Activated CD4-positive, alpha-beta memory T cell treated with anti-CD3 and anti-CD28 coated beads for 36 hours (primary cell): ENCODE measurements around the gene QPCTL. TPM values are rescaled to one million over a fixed set of nuclear protein-coding genes. Genes with fewer than 3 reads are reported as not detected.
"Not testable (repeated sequence)": the region's sequence is repeated elsewhere in the genome, so short reads cannot be mapped to it uniquely, and the experiment has no call there.

Experiments
- CTCF ChIA-PET: fragments of 350-600 bp; sonication (Branson Sonifier 250); formaldehyde crosslinking; loops from one replicate; lab custom pipeline; 2021; ENCODE audit warnings: antibody characterized with exemption, inconsistent platforms; lab: Charles Lee
- POLR2A ChIA-PET: fragments of 350-600 bp; sonication (Branson Sonifier 250); formaldehyde crosslinking; loops from one replicate; lab custom pipeline; 2021; ENCODE audit warnings: antibody characterized with exemption; lab: Charles Lee
- DNase-seq: peaks from one replicate; pipeline ENCODE4 v3.0.0-alpha.2; 2020
- H3K27ac Mint-ChIP-seq: one replicate; pipeline ENCODE4 v1.8.0; 2021; ENCODE audit warnings: mixed read lengths
- H3K27me3 Mint-ChIP-seq: one replicate; pipeline ENCODE4 v1.8.0; 2021; ENCODE audit warnings: mixed read lengths
- H3K36me3 Mint-ChIP-seq: one replicate; pipeline ENCODE4 v1.8.0; 2021; ENCODE audit warnings: mixed read lengths
- H3K4me1 Mint-ChIP-seq: one replicate; pipeline ENCODE4 v1.8.0; 2021; ENCODE audit warnings: low read depth, mixed read lengths
- H3K4me3 Mint-ChIP-seq: one replicate; pipeline ENCODE4 v1.8.0; 2021; ENCODE audit warnings: mild to moderate bottlenecking, mixed read lengths
- H3K9me3 Mint-ChIP-seq: one replicate; pipeline ENCODE4 v1.8.0; 2021; ENCODE audit warnings: mixed read lengths
- intact Hi-C: fragments of 100-400 bp; cut with micrococcal nuclease; formaldehyde crosslinking; loops from one replicate; pipeline ENCODE4 v1.15.1; 2023
- total RNA-seq, 2 experiments: library from RNA; stranded (reverse); gene quantifications; one replicate each; pipeline ENCODE4 v1.2.3, GENCODE V29; 2021

Gene QPCTL
- total RNA-seq, 2 experiments from 2014 or later, result 13.8 to 16.8 TPM

DNA sequence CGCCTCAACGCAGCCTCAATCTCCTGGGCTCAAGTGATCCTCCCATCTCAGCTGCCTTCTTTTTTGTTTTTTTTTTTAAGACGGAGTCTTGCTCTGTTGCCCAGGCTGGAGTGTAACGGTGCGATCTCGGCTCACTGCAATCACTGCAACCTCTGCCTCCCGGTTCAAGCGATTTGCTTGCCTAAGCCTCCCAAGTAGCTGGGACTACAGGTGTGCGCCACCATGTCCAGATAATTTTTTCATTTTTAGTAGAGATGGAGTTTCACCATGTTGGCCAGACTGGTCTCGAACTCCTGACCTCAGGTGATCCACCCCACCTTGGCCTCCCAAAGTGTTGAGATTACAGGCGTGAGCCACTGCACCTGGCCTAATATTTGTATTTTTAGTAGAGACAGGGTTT lies 27.6 kb downstream of the QPCTL start:
- H3K9me3 Mint-ChIP-seq, H3K27me3 Mint-ChIP-seq, DNase-seq, intact Hi-C loops, H3K4me3 Mint-ChIP-seq, H3K27ac Mint-ChIP-seq: not testable (repeated sequence)
- ChIA-PET CTCF (interaction anchor here (0.6 to 6.8 kb wide), 2 partner anchors 27 to 49 kb away, joined by 5 to 68 read pairs; partner anchors contain the start of genes QPCTL, SIX5 and SNRPD2), POLR2A (interaction anchor here (1.8 kb wide), 1 partner anchor 10 kb away, joined by 4 read pairs; no protein-coding TSS in a partner anchor)
- Mint-ChIP-seq H3K36me3 (peaks cover 17% of the 10 kb centered on the region), H3K4me1 (peaks cover 39% of the 10 kb centered on the region)

GRCh38 chr19:45728683-45729082 lies 36.2 kb downstream of the QPCTL start:
- CTCF ChIA-PET, result not testable (repeated sequence)

DNA sequence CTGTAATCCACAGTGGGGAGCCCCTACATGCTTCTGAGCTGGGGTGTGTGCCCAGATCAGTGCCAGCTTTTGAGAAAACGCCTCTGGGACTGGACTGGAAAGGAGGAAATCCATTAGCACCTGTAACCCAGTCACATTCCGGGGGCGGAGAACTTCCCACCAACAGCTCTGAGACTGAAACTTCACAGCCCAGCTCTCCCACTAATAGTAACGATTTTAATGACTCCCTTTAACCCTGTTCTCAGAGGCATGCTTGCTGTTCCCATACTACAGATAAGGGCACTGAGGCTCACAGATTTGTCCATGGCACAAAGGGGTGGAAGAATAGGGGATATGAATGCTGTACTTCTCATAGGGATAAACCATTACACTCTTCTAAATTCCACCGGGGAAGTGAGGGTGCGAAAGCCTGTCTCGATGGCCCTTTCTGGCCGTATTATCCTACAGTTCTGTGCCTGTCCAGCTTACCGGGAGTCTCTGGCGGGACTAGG lies 37.4 kb downstream of the QPCTL start:
- ChIA-PET POLR2A (interaction anchor here (0.5 to 2.3 kb wide), 7 partner anchors 10 to 126 kb away, joined by 3 to 19 read pairs (median 4); partner anchors contain the start of genes QPCTL, SIX5 and SNRPD2), CTCF (interaction anchor here (1.0 to 2.6 kb wide), 7 partner anchors 13 to 171 kb away, joined by 5 to 19 read pairs (median 9); partner anchors contain the start of genes QPCTL, SIX5 and SNRPD2)
- intact Hi-C loops, result loop anchor here (1.0 to 2.0 kb wide), 3 partner anchors 13 to 39 kb away; partner anchors contain the start of genes QPCTL and SIX5
- peak; percentile 54 for DNase-seq
- peak overlapping the region; percentile 81 for H3K27ac Mint-ChIP-seq
- peak overlapping the region; percentile 98 for H3K4me3 Mint-ChIP-seq
- no peaks in the 10 kb centered on the region for H3K9me3 Mint-ChIP-seq
- peaks cover 4% of the 10 kb centered on the region for H3K36me3 Mint-ChIP-seq
- H3K4me1 Mint-ChIP-seq, result peaks cover 30% of the 10 kb centered on the region
- H3K27me3 Mint-ChIP-seq, result no peaks in the 10 kb centered on the region

More at GRCh38 chr19:45728683-45729082, 36.2 kb downstream of the QPCTL start:
- H3K27ac Mint-ChIP-seq, H3K36me3 Mint-ChIP-seq, DNase-seq, intact Hi-C loops, H3K4me3 Mint-ChIP-seq, POLR2A ChIA-PET, H3K9me3 Mint-ChIP-seq, H3K27me3 Mint-ChIP-seq: not testable (repeated sequence)
- H3K4me1 Mint-ChIP-seq, result peaks cover 35% of the 10 kb centered on the region

- H3K36me3 Mint-ChIP-seq, result peaks cover 4% of the 10 kb centered on the region
- POLR2A ChIA-PET, result interaction anchor here (0.5 to 2.3 kb wide), 7 partner anchors 11 to 352 kb away, joined by 3 to 19 read pairs (median 4); partner anchors contain the start of genes QPCTL and SNRPD2
- no peaks in the 10 kb centered on the region for H3K27me3 Mint-ChIP-seq
These were observed 38.2 kb downstream of the QPCTL start, which contains the start of gene FBXO46 for GRCh38 chr19:45730368-45731288. Gene FBXO46, minus strand, starts transcription at chr19:45730896. Its CDS starts 17,401 bp downstream, at chr19:45713495.

DNA sequence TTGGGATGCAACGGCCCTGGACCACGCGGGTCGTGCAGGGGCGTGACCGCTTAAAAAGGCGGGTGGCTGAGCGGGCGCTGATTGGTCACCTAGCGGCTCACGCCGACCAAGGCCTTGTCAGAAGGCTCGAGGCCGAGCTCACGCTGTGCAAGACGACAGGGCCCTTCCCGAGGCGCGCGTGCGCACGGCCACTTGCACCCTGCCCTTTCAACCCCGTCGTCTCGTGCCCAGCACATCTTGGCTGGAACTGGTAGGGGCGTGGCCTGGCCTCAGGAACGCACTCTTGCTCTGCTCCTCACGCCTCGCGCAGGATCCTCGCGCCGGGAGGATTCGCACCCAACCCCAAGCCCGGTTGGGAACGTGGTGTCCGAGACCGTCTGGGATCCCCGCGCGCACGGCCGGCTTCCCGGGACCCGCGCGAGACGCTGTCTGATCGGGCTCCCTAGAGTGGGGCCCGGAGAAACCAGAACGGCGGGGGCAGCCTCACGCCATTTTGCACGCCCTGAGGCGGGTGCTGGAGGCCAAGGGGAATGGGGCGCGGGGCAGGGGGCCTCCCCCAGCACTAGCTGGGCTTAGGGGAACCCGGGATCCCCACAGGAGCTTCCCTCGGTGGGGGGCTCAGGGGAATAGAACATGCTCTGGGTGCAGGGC lies 40.8 kb downstream of the QPCTL start, which contains the start of gene MEIOSIN:
Gene MEIOSIN, plus strand, starts transcription at position 280 of the 651 bp plus-strand sequence. CDS start 1,938 bp downstream, outside the sequence.
- no peak for DNase-seq
- ChIA-PET CTCF (no interaction called here), POLR2A (interaction anchor here (1.0 kb wide), 1 partner anchor 48 kb away, joined by 4 read pairs; no protein-coding TSS in a partner anchor)
- Mint-ChIP-seq H3K36me3 (peaks cover 3% of the 10 kb centered on the region), H3K4me1 (peaks cover 16% of the 10 kb centered on the region), H3K27ac (no peak within 1 kb of the TSS), H3K4me3 (no peak within 1 kb of the TSS), H3K9me3 (no peaks in the 10 kb centered on the region), H3K27me3 (no peaks in the 10 kb centered on the region)
- intact Hi-C loops, result no loop called here

More at GRCh38 chr19:45730368-45731288, 38.2 kb downstream of the QPCTL start, which contains the start of gene FBXO46:
- CTCF ChIA-PET, result interaction anchor here (0.9 to 2.6 kb wide), 11 partner anchors 10 to 172 kb away, joined by 3 to 19 read pairs (median 7); partner anchors contain the start of genes QPCTL, SIX5, SNRPD2 and SYMPK
- Mint-ChIP-seq H3K9me3 (no peaks in the 10 kb centered on the region), H3K4me3 (peak within 1 kb of the TSS; percentile 98), H3K27ac (peak within 1 kb of the TSS; percentile 81), H3K4me1 (peaks cover 30% of the 10 kb centered on the region)
- intact Hi-C loops, result loop anchor here (1.0 to 2.0 kb wide), 3 partner anchors 13 to 38 kb away; partner anchors contain the start of genes QPCTL and SIX5
- DNase-seq, result peak; percentile 98

DNA sequence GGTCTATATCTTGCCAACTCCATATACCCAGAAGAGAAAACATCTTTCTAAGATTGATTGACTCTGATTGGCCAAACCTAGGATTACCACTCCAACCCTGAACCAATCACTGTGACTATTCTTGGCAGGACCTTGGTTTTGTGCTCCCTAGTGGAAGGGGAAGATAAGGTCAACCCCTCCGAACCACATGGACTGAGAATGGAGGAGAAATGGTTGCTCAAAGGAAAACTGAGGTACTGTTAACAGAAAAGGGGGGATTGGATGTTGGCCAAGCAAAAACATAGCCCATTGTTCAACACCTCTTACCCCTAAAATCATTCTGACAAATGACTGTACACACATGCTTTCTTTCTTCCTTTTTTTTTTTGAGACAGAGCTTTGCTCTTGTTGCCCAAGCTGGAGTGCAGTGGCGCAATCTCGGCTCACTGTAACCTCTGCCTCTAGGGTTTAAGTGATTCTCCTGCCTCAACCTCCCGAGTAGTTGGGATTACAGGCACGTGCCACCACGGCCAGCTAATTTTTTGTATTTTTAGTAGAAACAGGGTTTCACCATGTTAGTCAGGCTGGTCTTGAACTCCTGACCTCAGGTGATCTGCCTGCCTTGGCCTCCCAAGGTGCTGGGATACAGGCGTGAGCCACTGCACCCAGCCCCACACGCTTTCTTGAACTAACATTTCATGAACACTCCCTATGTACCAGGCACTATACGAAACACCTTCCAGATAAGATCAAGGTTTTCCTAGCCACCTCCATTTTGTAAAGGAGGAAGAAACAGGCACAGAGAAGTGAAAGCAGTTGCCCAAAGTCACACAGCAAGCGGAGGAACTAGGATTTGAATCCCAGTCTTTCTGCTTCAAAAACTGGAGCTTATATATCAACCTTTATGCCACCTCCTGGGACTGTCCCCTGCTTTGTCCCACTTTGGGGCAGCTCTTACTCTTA lies 47.3 kb downstream of the QPCTL start:
- CTCF ChIA-PET, result no interaction called here
- Mint-ChIP-seq H3K36me3 (no peaks in the 10 kb centered on the region), H3K27me3 (peaks cover 2% of the 10 kb centered on the region), H3K27ac (no peak overlapping the region), H3K4me3 (no peak overlapping the region), H3K9me3 (no peaks in the 10 kb centered on the region), H3K4me1 (no peaks in the 10 kb centered on the region)
- intact Hi-C loops, result no loop called here
- no peak for DNase-seq
- POLR2A ChIA-PET, result no interaction called here

DNA sequence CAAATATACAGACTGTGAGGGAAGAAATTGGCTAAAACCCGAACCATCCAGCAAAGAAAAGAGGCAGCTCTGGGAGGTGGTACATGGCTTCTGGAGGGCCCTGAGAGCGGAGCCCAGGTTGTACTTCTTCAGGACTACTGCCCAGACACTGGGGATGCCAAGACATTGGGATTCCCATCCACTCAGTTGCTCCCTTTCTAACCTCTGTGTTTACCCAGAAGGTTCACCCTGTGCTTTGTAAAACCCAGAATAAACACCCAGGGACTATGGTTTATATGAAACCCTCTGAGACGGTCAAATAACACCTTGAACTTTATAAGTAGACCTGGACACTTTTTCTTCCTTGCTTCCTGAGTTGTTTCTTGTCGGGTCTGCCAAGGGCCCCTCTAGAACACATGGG lies 50.5 kb downstream of the QPCTL start:
- Mint-ChIP-seq H3K36me3 (no peaks in the 10 kb centered on the region), H3K9me3 (no peaks in the 10 kb centered on the region), H3K4me3 (no peak overlapping the region), H3K27me3 (peaks cover 12% of the 10 kb centered on the region), H3K4me1 (no peaks in the 10 kb centered on the region), H3K27ac (no peak overlapping the region)
- DNase-seq, result no peak
- intact Hi-C loops, result no loop called here
- POLR2A ChIA-PET, result no interaction called here
- CTCF ChIA-PET, result interaction anchor here (0.6 kb wide), 1 partner anchor 127 kb away, joined by 3 read pairs; no protein-coding TSS in a partner anchor

DNA sequence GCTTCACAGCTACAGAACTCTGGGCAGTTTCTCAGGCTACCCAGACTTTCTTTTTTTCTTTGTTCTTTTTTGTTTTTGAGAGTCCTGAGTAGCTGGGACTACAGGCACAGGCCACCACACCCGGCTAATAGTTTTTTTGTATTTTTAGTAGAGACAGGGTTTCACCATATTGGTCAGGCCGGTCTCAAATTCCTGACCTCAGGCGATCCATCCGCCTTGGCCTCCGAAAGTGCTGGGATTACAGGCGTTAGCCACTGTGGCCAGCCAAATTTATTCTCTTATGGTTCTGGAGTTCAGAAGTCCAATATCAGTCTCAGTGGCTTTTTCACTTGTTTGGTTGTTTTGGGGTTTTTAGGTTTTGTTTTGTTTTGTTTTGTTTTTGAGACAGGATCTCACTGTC lies 53.1 kb downstream of the QPCTL start:
- no peak overlapping the region for H3K4me3 Mint-ChIP-seq
- CTCF ChIA-PET, result interaction anchor here (1.2 kb wide), 1 partner anchor 54 kb away, joined by 4 read pairs; no protein-coding TSS in a partner anchor

DNA sequence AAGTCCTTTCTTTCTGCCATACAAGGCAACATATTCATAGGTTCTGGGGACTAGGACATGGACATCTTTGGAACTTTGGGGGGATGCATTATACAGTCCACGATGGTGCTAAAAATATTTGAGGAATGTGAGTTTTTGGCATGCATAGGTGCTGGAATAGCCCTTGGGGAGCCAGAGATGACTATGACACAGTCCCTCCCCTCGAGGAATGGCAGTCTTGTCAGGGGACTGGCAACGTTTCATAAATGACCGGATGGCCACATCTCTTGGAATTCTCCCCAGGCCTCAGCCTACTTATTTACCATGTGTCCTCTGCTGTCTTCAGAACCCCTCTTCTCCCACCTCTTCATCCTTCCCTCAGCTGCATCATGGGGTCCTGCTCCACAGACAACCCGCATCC lies 54.4 kb downstream of the QPCTL start:
- Mint-ChIP-seq H3K36me3 (no peaks in the 10 kb centered on the region), H3K27ac (no peak overlapping the region), H3K4me3 (no peak overlapping the region), H3K9me3 (no peaks in the 10 kb centered on the region), H3K4me1 (no peaks in the 10 kb centered on the region), H3K27me3 (peaks cover 12% of the 10 kb centered on the region)
- DNase-seq, result no peak
- CTCF ChIA-PET, result no interaction called here
- intact Hi-C loops, result no loop called here
- POLR2A ChIA-PET, result no interaction called here

More for the DNA sequence above, 53.1 kb downstream of the QPCTL start:
- no peaks in the 10 kb centered on the region for H3K9me3 Mint-ChIP-seq
- H3K4me1 Mint-ChIP-seq, result no peaks in the 10 kb centered on the region
- DNase-seq, result no peak
- H3K27me3 Mint-ChIP-seq, result peaks cover 12% of the 10 kb centered on the region
- POLR2A ChIA-PET, result interaction anchor here (0.6 kb wide), 1 partner anchor 25 kb away, joined by 4 read pairs; no protein-coding TSS in a partner anchor
- no peak overlapping the region for H3K27ac Mint-ChIP-seq
- intact Hi-C loops, result no loop called here
- H3K36me3 Mint-ChIP-seq, result no peaks in the 10 kb centered on the region

DNA sequence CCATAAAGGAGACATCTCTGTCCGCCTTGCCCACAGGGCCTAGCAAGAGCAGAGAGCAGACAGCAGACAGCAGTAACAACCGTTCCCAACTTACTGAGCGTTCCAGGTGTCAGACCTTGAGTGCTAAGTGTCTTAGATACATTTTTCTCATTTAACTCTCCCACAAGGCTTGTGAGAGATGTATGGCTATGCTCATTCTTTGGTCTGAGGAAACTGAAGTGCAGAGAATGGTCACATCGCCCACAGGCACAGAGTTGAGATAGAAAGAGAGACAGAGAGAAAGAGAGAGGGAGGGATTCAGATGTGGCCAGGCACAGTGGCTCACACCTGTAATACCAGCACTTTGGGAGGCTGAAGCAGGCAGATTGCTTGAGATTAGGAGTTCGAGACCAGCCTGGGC lies 55.0 kb downstream of the QPCTL start:
- Mint-ChIP-seq H3K4me3 (no peak overlapping the region), H3K27ac (no peak overlapping the region), H3K9me3 (no peaks in the 10 kb centered on the region), H3K4me1 (no peaks in the 10 kb centered on the region), H3K27me3 (peaks cover 12% of the 10 kb centered on the region), H3K36me3 (no peaks in the 10 kb centered on the region)
- ChIA-PET POLR2A (no interaction called here), CTCF (interaction anchor here (1.8 kb wide), 1 partner anchor 52 kb away, joined by 5 read pairs; no protein-coding TSS in a partner anchor)
- no peak for DNase-seq
- intact Hi-C loops, result no loop called here
